Right lung (tissue), 10 donors: Measurements from ENCODE around the gene ZBTB18. TPM values are rescaled to one million over a fixed set of nuclear protein-coding genes. Genes with fewer than 3 reads are reported as not detected.
"Not testable (repeated sequence)": the region's sequence is repeated elsewhere in the genome, so short reads cannot be mapped to it uniquely, and the experiment has no call there.

ENCODE experiments used
- DNase-seq, 2 donors: peaks; one replicate each; pipeline ENCODE4 v3.0.0-alpha.2; 2013
- long read RNA-seq, 8 donors: transcript quantifications; one replicate each; lab custom pipeline, GENCODE V29; 2026
- polyA plus RNA-seq, 5 donors: library from polyadenylated mRNA; unstranded; fragments of 120-200 nt; gene quantifications; one replicate each; pipeline versions ENCODE4 v1.2.1 to v1.2.3, GENCODE V29; 2013; ENCODE audit warnings: inconsistent platforms in 1 of 5, low replicate concordance in 1 of 5; ENCODE audit not compliant: insufficient read length in 5 of 5, insufficient read depth in 1 of 5

The ZBTB18 gene
- 10 to 100 TPM; 12.8 to 16.9 (median 15.6) TPM for polyA plus RNA-seq
- long read RNA-seq, donor 1, partial matches to known transcripts = 0 of 3 reads
- long read RNA-seq, donor 1, other reads (novel, unspliced or antisense) = 0 of 3 reads
- long read RNA-seq, donor 2, partial matches to known transcripts = 0 of 1 reads
- long read RNA-seq, donor 2, other reads (novel, unspliced or antisense) = 0 of 1 reads
- long read RNA-seq, donor 3, partial matches to known transcripts = 0 of 4 reads
- long read RNA-seq, donor 3, other reads (novel, unspliced or antisense) = 0 of 4 reads
- long read RNA-seq, donor 4, partial matches to known transcripts = 0 of 2 reads
- long read RNA-seq, donor 4, other reads (novel, unspliced or antisense) = 0 of 2 reads
- long read RNA-seq, donor 5, transcript ZBTB18-202 (2 exons, 3,740 nt) = major isoform, 7 of 34 reads
- long read RNA-seq, donor 5, partial matches to known transcripts = 27 of 34 reads
- long read RNA-seq, donor 5, other reads (novel, unspliced or antisense) = 0 of 34 reads
- long read RNA-seq, donor 6, partial matches to known transcripts = 0 of 4 reads
- long read RNA-seq, donor 6, other reads (novel, unspliced or antisense) = 0 of 4 reads
- long read RNA-seq, donor 7, partial matches to known transcripts = 0 of 2 reads
- long read RNA-seq, donor 7, other reads (novel, unspliced or antisense) = 0 of 2 reads
- long read RNA-seq, donor 8 = 0 reads

GRCh38 chr1:244050835-244051444, at the start of gene ZBTB18:
ZBTB18 (plus strand) TSS chr1:244051283; CDS start chr1:244051432, 149 bp downstream.
- no peak for DNase-seq

- DNase-seq = no peak
These were observed 48.4 kb upstream of the ZBTB18 start for GRCh38 chr1:244002721-244003120.

- DNase-seq = no peak
These were observed 45.6 kb upstream of the ZBTB18 start for GRCh38 chr1:244005455-244005854.

GRCh38 chr1:244006381-244006901, 44.6 kb upstream of the ZBTB18 start:
- no peak for DNase-seq

GRCh38 chr1:244006961-244007360, 44.1 kb upstream of the ZBTB18 start:
- DNase-seq = no peak

- DNase-seq = no peak
These were observed 40.9 kb upstream of the ZBTB18 start for GRCh38 chr1:244010191-244010590.

- no peak for DNase-seq
These were observed 40.4 kb upstream of the ZBTB18 start for GRCh38 chr1:244010703-244011123.

GRCh38 chr1:244011271-244011670, 39.8 kb upstream of the ZBTB18 start:
- DNase-seq = no peak

GRCh38 chr1:244011786-244012185, 39.3 kb upstream of the ZBTB18 start:
- DNase-seq = no peak

GRCh38 chr1:244012202-244012601, 38.9 kb upstream of the ZBTB18 start:
- DNase-seq = no peak

GRCh38 chr1:244013100-244013499, 38.0 kb upstream of the ZBTB18 start:
- DNase-seq = no peak

GRCh38 chr1:244014862-244015261, 36.2 kb upstream of the ZBTB18 start:
- not testable (repeated sequence) for DNase-seq

- DNase-seq = no peak
These were observed 31.0 kb upstream of the ZBTB18 start for GRCh38 chr1:244019982-244020485.

GRCh38 chr1:244021427-244021826, 29.7 kb upstream of the ZBTB18 start:
- DNase-seq = no peak

- DNase-seq = no peak
These were observed 28.8 kb upstream of the ZBTB18 start for GRCh38 chr1:244022311-244022710.

- DNase-seq = no peak
These were observed 28.1 kb upstream of the ZBTB18 start for GRCh38 chr1:244022864-244023440.

- DNase-seq = no peak
These were observed 23.5 kb upstream of the ZBTB18 start for GRCh38 chr1:244027491-244028145.

GRCh38 chr1:244028701-244029100, 22.4 kb upstream of the ZBTB18 start:
- DNase-seq = no peak

- DNase-seq = no peak
These were observed 22.0 kb upstream of the ZBTB18 start for GRCh38 chr1:244029124-244029523.

GRCh38 chr1:244030481-244031040, 20.5 kb upstream of the ZBTB18 start:
- DNase-seq = no peak

GRCh38 chr1:244035358-244035757, 15.7 kb upstream of the ZBTB18 start:
- no peak for DNase-seq
